Glutamatergic neuron (in vitro differentiated cells): ENCODE data around the gene KRT74. TPM values are rescaled to one million over a fixed set of nuclear protein-coding genes. Genes with fewer than 3 reads are reported as not detected.

Experiments used
- DNase-seq: peaks from one replicate; pipeline ENCODE4 v3.0.0; 2022
- H3K27ac Mint-ChIP-seq: one replicate; pipeline ENCODE4 v1.8.0; 2020; ENCODE audit warnings: mild to moderate bottlenecking, mixed read lengths, inconsistent platforms; ENCODE audit not compliant: unreplicated experiment
- H3K27me3 Mint-ChIP-seq: one replicate; pipeline ENCODE4 v1.8.0; 2020; ENCODE audit warnings: mild to moderate bottlenecking, moderate library complexity, mixed read lengths, inconsistent platforms; ENCODE audit not compliant: unreplicated experiment
- H3K36me3 Mint-ChIP-seq: one replicate; pipeline ENCODE4 v1.8.0; 2020; ENCODE audit warnings: mild to moderate bottlenecking, mixed read lengths, inconsistent platforms; ENCODE audit not compliant: unreplicated experiment
- H3K4me1 Mint-ChIP-seq: one replicate; pipeline ENCODE4 v1.8.0; 2020; ENCODE audit warnings: mild to moderate bottlenecking, low read depth, mixed read lengths, inconsistent platforms; ENCODE audit not compliant: unreplicated experiment
- H3K4me3 Mint-ChIP-seq: one replicate; pipeline ENCODE4 v1.8.0; 2020; ENCODE audit warnings: mild to moderate bottlenecking, mixed read lengths, inconsistent platforms; ENCODE audit not compliant: unreplicated experiment
- H3K9me3 Mint-ChIP-seq: one replicate; pipeline ENCODE4 v1.8.0; 2020; ENCODE audit warnings: mild to moderate bottlenecking, moderate library complexity, mixed read lengths, inconsistent platforms; ENCODE audit not compliant: unreplicated experiment
- total RNA-seq: library from RNA; stranded (reverse); fragmentation: NEBNext Ultra II Directional; extraction: Animal tissue kit (Norgen Biotek cat#: 25700); gene quantifications from one replicate; pipeline ENCODE4 v1.2.1, GENCODE V29; 2021; ENCODE audit not compliant: unreplicated experiment
- TF ChIP-seq, protein P1 (sequence below): fragments of 200-600 bp; sonication (generic); IDR thresholded peaks from one replicate; pipeline ENCODE4 v1.5.0; 2021; ENCODE audit not compliant: partially characterized antibody, unreplicated experiment

KRT74 gene
- total RNA-seq, 1 donor from 2014 or later, result not detected

DNA sequence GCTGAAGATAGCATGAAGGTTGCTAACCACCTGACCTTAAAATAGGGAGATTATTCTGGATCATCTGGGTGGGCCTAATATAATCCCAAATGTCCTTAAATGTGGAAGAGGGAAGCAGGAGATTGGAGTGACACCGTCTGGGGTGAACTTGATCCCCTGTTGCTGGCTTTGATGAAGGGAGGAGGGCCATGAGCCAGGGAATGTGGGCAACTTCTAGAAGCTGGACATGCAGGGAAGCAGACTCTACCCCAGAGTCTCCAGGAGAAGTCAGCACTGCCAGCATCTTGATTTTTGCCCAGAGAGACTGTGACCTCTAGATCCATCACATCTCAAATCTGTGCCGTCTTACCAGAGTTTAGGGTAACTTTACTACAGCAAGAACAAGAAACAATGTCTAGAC is 44.2 kb downstream of the KRT74 start:
- no peaks in the 10 kb centered on the region for H3K36me3 Mint-ChIP-seq
- peaks cover 5% of the 10 kb centered on the region for H3K9me3 Mint-ChIP-seq
- no peak for DNase-seq
- H3K27me3 Mint-ChIP-seq, result peaks cover 3% of the 10 kb centered on the region
- no peak overlapping the region for H3K27ac Mint-ChIP-seq
- H3K4me3 Mint-ChIP-seq, result no peak overlapping the region
- H3K4me1 Mint-ChIP-seq, result no peaks in the 10 kb centered on the region
- TF ChIP-seq, protein P1, sequence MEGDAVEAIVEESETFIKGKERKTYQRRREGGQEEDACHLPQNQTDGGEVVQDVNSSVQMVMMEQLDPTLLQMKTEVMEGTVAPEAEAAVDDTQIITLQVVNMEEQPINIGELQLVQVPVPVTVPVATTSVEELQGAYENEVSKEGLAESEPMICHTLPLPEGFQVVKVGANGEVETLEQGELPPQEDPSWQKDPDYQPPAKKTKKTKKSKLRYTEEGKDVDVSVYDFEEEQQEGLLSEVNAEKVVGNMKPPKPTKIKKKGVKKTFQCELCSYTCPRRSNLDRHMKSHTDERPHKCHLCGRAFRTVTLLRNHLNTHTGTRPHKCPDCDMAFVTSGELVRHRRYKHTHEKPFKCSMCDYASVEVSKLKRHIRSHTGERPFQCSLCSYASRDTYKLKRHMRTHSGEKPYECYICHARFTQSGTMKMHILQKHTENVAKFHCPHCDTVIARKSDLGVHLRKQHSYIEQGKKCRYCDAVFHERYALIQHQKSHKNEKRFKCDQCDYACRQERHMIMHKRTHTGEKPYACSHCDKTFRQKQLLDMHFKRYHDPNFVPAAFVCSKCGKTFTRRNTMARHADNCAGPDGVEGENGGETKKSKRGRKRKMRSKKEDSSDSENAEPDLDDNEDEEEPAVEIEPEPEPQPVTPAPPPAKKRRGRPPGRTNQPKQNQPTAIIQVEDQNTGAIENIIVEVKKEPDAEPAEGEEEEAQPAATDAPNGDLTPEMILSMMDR, result no peak

DNA sequence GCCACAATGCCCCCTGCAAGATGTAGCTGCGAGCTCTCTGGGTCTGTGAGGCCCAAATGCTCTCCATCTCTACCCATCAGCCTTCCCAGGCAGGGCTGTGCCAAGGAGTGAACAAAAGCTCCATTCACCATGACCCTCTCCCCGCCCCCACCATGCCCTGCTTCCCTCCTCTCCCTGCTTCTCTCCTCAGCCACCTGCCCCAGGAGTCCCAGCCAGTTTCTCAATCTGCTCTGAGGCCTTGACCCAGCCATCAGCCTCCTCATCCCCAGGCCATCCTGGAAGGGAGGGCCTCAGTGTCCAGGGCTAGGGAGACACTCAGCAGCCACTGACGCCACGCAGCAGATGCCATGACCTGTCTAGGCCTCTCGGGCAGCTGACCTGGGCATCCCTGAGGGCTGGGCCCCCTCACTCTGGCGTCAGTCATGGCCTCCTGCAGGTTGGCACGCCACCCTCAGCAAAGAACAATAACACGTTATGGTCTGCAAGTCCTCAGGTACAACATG is 45.0 kb downstream of the KRT74 start:
- Mint-ChIP-seq H3K36me3 (no peaks in the 10 kb centered on the region), H3K9me3 (peaks cover 5% of the 10 kb centered on the region), H3K4me1 (no peaks in the 10 kb centered on the region), H3K27me3 (peaks cover 2% of the 10 kb centered on the region), H3K27ac (no peak overlapping the region), H3K4me3 (no peak overlapping the region)
- TF ChIP-seq, protein P1, result no peak
- no peak for DNase-seq

DNA sequence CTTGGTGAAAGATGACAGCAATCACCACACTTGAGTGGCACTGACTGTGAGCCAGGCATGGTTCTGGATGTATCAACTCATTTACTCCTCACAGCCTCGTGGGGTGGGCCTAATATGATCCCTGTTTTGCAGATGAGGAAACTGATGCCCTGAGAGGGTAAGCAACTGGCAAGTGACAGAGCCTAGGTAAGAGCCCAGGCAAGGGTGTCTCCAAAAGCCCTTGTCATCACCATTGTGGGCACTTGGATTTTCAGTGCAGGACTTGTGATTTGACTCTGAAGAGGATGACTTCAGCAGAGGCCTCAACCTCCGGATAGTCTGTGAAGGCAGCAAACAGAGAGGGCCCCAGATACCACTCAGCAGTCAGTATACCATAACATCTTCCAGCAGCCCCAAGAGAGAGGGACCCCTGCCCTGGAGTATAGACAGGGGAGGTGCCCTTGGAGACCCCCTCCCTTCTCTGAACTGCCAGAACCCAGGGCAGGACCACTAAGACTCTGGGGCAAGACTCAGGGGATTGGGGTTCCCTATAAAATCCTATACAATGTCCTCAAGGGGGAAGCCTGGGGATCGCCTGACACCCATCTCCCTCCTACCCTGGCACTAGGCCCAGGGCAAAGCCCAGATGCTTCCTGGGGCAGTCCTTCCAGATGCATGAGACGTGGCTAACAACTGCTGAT is 46.4 kb downstream of the KRT74 start:
- Mint-ChIP-seq H3K36me3 (no peaks in the 10 kb centered on the region), H3K27me3 (peaks cover 1% of the 10 kb centered on the region), H3K27ac (no peak overlapping the region), H3K4me3 (no peak overlapping the region), H3K4me1 (no peaks in the 10 kb centered on the region), H3K9me3 (peaks cover 5% of the 10 kb centered on the region)
- TF ChIP-seq, protein P1, result no peak
- DNase-seq, result no peak

DNA sequence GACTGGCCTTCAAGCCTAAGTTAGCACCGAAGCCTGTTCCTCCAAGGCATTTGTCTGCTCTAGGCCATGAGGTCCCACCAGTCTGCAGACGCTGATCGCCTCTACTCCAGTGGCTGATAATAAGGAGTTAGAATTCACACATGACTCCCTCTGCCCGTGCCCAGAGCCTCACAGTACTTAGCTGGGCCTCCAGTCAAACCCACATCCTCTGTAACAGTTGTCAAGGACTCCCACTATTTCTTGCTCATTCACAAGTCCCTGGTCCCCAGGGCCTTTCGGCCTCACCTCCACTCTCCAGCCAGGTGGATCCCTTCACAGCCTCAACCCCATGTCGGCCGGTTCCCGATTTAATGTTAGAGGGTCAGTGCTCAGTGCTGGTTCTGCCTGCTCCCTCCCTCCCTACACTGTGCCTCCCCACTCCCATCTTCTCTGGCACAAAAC is 47.1 kb downstream of the KRT74 start:
- no peaks in the 10 kb centered on the region for H3K36me3 Mint-ChIP-seq
- TF ChIP-seq, protein P1, result no peak
- no peak for DNase-seq
- no peak overlapping the region for H3K4me3 Mint-ChIP-seq
- no peaks in the 10 kb centered on the region for H3K4me1 Mint-ChIP-seq
- peaks cover 3% of the 10 kb centered on the region for H3K9me3 Mint-ChIP-seq
- no peak overlapping the region for H3K27ac Mint-ChIP-seq
- H3K27me3 Mint-ChIP-seq, result peaks cover 1% of the 10 kb centered on the region
